Prostate gland (tissue), 2 donors: Measurements from ENCODE around the gene BCL2L12.

Source experiments
- POLR2A ChIP-seq: fragments of 450-650 bp; IDR thresholded peaks from one replicate; pipeline ENCODE4 v1.6.1; 2016; ENCODE audit warnings: antibody characterized with exemption, mild to moderate bottlenecking
- TF ChIP-seq, protein P1 (sequence below), 4 experiments: fragments of 200-600 bp in 2 of 4; fragments of 450-650 bp in 2 of 4; sonication (generic) in 2 of 4; IDR thresholded peaks; 1 replicate in 3 of 4; 2 replicates in 1 of 4; pipeline ENCODE4 v1.5.1; 2016 to 2019; ENCODE audit warnings: antibody characterized with exemption in 4 of 4, mild to moderate bottlenecking in 2 of 4, moderate library complexity in 2 of 4

DNA sequence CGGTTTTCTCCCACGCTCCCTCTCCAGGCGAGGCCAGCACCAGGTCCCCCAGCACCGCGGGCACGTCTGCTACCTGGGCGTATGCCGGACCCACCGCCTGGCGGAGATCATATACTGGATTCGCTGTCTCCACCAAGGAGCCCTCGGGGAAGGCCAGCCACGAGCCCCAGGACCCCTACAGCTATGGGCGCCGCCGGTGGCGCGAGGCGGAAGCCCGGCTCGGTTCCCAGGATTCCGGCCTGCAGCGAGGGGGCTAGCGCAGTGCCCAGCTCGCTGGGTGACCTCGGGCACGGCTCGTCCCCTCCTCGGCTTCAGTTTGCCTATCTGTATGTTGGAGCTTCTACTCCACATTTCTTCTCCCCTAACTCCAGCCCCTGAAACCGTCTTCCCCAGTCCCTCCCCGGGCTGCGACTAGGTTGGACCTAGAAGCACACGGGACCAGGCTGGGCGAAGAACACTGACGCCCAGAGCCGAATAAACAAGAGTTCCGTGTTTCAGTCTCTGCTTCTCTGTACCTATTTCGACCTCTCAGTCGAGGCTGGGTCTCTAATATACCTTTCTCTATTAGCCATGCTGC lies 24.4 kb downstream of the BCL2L12 start:
- TF ChIP-seq, protein P1, sequence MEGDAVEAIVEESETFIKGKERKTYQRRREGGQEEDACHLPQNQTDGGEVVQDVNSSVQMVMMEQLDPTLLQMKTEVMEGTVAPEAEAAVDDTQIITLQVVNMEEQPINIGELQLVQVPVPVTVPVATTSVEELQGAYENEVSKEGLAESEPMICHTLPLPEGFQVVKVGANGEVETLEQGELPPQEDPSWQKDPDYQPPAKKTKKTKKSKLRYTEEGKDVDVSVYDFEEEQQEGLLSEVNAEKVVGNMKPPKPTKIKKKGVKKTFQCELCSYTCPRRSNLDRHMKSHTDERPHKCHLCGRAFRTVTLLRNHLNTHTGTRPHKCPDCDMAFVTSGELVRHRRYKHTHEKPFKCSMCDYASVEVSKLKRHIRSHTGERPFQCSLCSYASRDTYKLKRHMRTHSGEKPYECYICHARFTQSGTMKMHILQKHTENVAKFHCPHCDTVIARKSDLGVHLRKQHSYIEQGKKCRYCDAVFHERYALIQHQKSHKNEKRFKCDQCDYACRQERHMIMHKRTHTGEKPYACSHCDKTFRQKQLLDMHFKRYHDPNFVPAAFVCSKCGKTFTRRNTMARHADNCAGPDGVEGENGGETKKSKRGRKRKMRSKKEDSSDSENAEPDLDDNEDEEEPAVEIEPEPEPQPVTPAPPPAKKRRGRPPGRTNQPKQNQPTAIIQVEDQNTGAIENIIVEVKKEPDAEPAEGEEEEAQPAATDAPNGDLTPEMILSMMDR (IDR thresholded peaks at IDR 0.05), result no peak
- no peak for TF ChIP-seq POLR2A
